HL-60 (cell line): ENCODE results near the gene ZMYND10.

Source experiments
- DNase-seq, 2 experiments: peaks; one replicate each; pipeline ENCODE4 v3.0.0-alpha.2; 2010 to 2020; ENCODE audit warnings: low read depth in 1 of 2, low spot score in 1 of 2
- H3K27ac ChIP-seq: fragments of 250-450 bp; sonication (Bioruptor Pico); replicated peaks from 2 replicates; pipeline ENCODE4 v1.5.1; 2020; ENCODE audit warnings: mild to moderate bottlenecking, moderate library complexity
- H3K27me3 ChIP-seq: fragments of 250-450 bp; sonication (Bioruptor Pico); 2 replicates; pipeline ENCODE4 v1.5.1; 2021; ENCODE audit warnings: mild to moderate bottlenecking, moderate library complexity; ENCODE audit not compliant: insufficient read depth, poor library complexity, severe bottlenecking
- H3K4me3 ChIP-seq: replicated peaks from 2 replicates; pipeline ENCODE4 v1.5.1; 2011; ENCODE audit warnings: mild to moderate bottlenecking, control low read depth, low read length; ENCODE audit not compliant: insufficient read depth
- CTCF ChIP-seq: IDR thresholded peaks from one replicate; pipeline ENCODE4 v1.5.1; 2011; ENCODE audit warnings: low read length, control low read depth, inconsistent platforms; ENCODE audit not compliant: insufficient read depth
- GABPA ChIP-seq: IDR thresholded peaks from 2 replicates; pipeline ENCODE4 v1.6.1; 2012; ENCODE audit warnings: low read depth
- POLR2AphosphoS5 ChIP-seq: IDR thresholded peaks from 2 replicates; pipeline ENCODE4 v1.6.1; 2012; ENCODE audit warnings: low read depth
- REST ChIP-seq: IDR thresholded peaks from 2 replicates; pipeline ENCODE4 v1.6.1; 2012; ENCODE audit warnings: low read depth; ENCODE audit not compliant: insufficient replicate concordance
- SPI1 ChIP-seq: IDR thresholded peaks from 2 replicates; pipeline ENCODE4 v1.6.1; 2012; ENCODE audit warnings: low read depth, mild to moderate bottlenecking, borderline replicate concordance

The ZMYND10 gene

GRCh38 chr3:50298836-50299637, 46.5 kb downstream of the ZMYND10 start, which contains the start of the genes HYAL3 and NAA80:
Gene HYAL3 (minus strand): TSS chr3:50299405. CDS start chr3:50295602, 3,803 bp downstream.
Gene NAA80 (minus strand): TSS chr3:50299405. CDS start chr3:50297463, 1,942 bp downstream.
- Histone ChIP-seq H3K27ac (peak within 1 kb of the TSS; percentile 89), H3K4me3 (peak within 1 kb of the TSS; percentile 69), H3K27me3 (no peaks in the 10 kb centered on the region)
- DNase-seq = peak; percentile 100
- TF ChIP-seq SPI1 = peak; percentile 53; the same call in 1 of the 2 replicates
- TF ChIP-seq CTCF = no peak
- TF ChIP-seq POLR2AphosphoS5 = peak; percentile 55; the same call in 1 of the 2 replicates

GRCh38 chr3:50297896-50298725, 47.4 kb downstream of the ZMYND10 start:
- H3K27me3 ChIP-seq = no peaks in the 10 kb centered on the region
- peak overlapping the region; percentile 69 for H3K4me3 ChIP-seq
- TF ChIP-seq CTCF (no peak), POLR2AphosphoS5 (no peak), GABPA (no peak), SPI1 (no peak), REST (no peak)
- DNase-seq = peak in 1 of 2 experiments; percentile 65
- H3K27ac ChIP-seq = peak overlapping the region; percentile 87

- no peak for DNase-seq
- H3K4me3 ChIP-seq = no peak overlapping the region
- TF ChIP-seq POLR2AphosphoS5 = no peak
- no peak for TF ChIP-seq GABPA
- no peak for TF ChIP-seq SPI1
- no peak for TF ChIP-seq REST
- TF ChIP-seq CTCF = no peak
- no peaks in the 10 kb centered on the region for H3K27me3 ChIP-seq
- H3K27ac ChIP-seq = peak overlapping the region; percentile 87
Measured at GRCh38 chr3:50297384-50297775, 48.2 kb downstream of the ZMYND10 start.
